ENCODE measurements around the gene PDE3A.

- TF ChIP-seq CTCF (IDR thresholded peaks at IDR 0.05) (peak in 1 of 4 experiments; percentile 33), POLR2AphosphoS5 (IDR thresholded peaks at IDR 0.05) (no peak)
Observed at GRCh38 chr12:20367583-20368113, 689 bp upstream of the PDE3A start.
